Lung (tissue), 12 donors: ENCODE data around the gene CLTB. TPM values are rescaled to one million over a fixed set of nuclear protein-coding genes. Genes with fewer than 3 reads are reported as not detected.

Source experiments
- ATAC-seq: fragments of 200-7000 bp; cut with Tn5 transposase; one replicate; pipeline ENCODE4 v1.9.1; 2020; ENCODE audit warnings: moderate number of reproducible peaks; ENCODE audit not compliant: insufficient read depth, low FRiP score
- DNase-seq, 3 donors: peaks; one replicate each; pipeline ENCODE4 v3.0.0-alpha.2; 2013 to 2017
- H3K27ac ChIP-seq, 2 donors: one replicate each; pipeline ENCODE4 v1.5.1; 2013; ENCODE audit warnings: mild to moderate bottlenecking in 2 of 2, moderate library complexity in 2 of 2, control low read depth in 1 of 2, inconsistent platforms in 1 of 2, low read depth in 1 of 2, low read length in 1 of 2
- H3K27me3 ChIP-seq, 3 donors: one replicate each; pipeline ENCODE4 v1.5.1; 2013; ENCODE audit warnings: low read length in 2 of 3; ENCODE audit not compliant: control insufficient read depth in 3 of 3, insufficient read depth in 3 of 3
- H3K36me3 ChIP-seq, 4 donors: one replicate each; pipeline ENCODE4 v1.5.1; 2013; ENCODE audit warnings: low read length in 4 of 4, mild to moderate bottlenecking in 1 of 4, moderate library complexity in 1 of 4; ENCODE audit not compliant: control insufficient read depth in 4 of 4, insufficient read depth in 4 of 4
- H3K4me1 ChIP-seq, 5 donors: one replicate each; pipeline ENCODE4 v1.5.1; 2013; ENCODE audit warnings: low read length in 5 of 5, mild to moderate bottlenecking in 2 of 5, moderate library complexity in 1 of 5; ENCODE audit not compliant: control insufficient read depth in 5 of 5, insufficient read depth in 5 of 5
- H3K4me3 ChIP-seq: one replicate; pipeline ENCODE4 v1.5.1; 2013; ENCODE audit warnings: mild to moderate bottlenecking, control low read depth, moderate library complexity
- H3K9ac ChIP-seq, 2 donors: one replicate each; pipeline ENCODE4 v1.5.1; 2013; ENCODE audit warnings: low read length in 2 of 2, control low read depth in 1 of 2; ENCODE audit not compliant: insufficient read depth in 1 of 2
- H3K9me3 ChIP-seq, 4 donors: one replicate each; pipeline ENCODE4 v1.5.1; 2013; ENCODE audit warnings: low read length in 3 of 4, mild to moderate bottlenecking in 1 of 4, moderate library complexity in 1 of 4; ENCODE audit not compliant: control insufficient read depth in 4 of 4, insufficient read depth in 3 of 4
- CTCF ChIP-seq: IDR thresholded peaks from 2 replicates; pipeline ENCODE4 v1.5.1; 2012; ENCODE audit warnings: mild to moderate bottlenecking; ENCODE audit errors: control extremely low read depth, extremely low read depth
- WGBS, 2 donors: extraction: QIAGEN DNeasy Blood & Tissue Kit; methylation state at CpG; one replicate each; pipeline ENCODE4 v1.1.7; 2013; 5-methylcytosine and 5-hydroxymethylcytosine counted together
- polyA plus RNA-seq, 2 donors: library from polyadenylated mRNA; stranded (reverse); fragments of 200-250 nt; gene quantifications; one replicate each; pipeline ENCODE4 v1.2.1, GENCODE V29; 2013
- total RNA-seq, 2 donors: library from RNA; depleted of rRNA in 1 of 2; stranded (reverse); fragments of >200 nt in 1 of 2; gene quantifications; one replicate each; pipeline ENCODE4 v1.2.1, GENCODE V29; 2014 to 2021
- donor health status: control.
- donor health status: control.
- donor health status: Bipolar disorder and iron deficiency.
- donor health status: healthy.
- donor health status: DM: yes; HTN: yes; CAD: no.

Gene CLTB
- total and polyA plus RNA-seq, 4 donors, result 33.2 to 193 (median 112) TPM

GRCh38 chr5:176362233-176362490 lies 54.2 kb downstream of the CLTB start:
- no peak overlapping the region for H3K9ac ChIP-seq
- H3K9me3 ChIP-seq, result no peaks in the 10 kb centered on the region
- TF ChIP-seq CTCF, result no peak
- ATAC-seq (no peak), DNase-seq (no peak)
- peak overlapping the region; percentile 71 to 86 for H3K27ac ChIP-seq
- peaks cover 0 to 15% (median 4%) of the 10 kb centered on the region in 5 donors for H3K4me1 ChIP-seq
- H3K36me3 ChIP-seq, result peaks cover 0 to 14% (median 6%) of the 10 kb centered on the region in 4 donors
- WGBS, 2 donors, result 51 to 70% methylated on average over 8 of the region's 8 CpGs
- H3K4me3 ChIP-seq, result no peak overlapping the region
- no peaks in the 10 kb centered on the region for H3K27me3 ChIP-seq

GRCh38 chr5:176361437-176362232 lies 54.7 kb downstream of the CLTB start, which contains the start of gene KIAA1191:
Gene KIAA1191, minus strand, starts transcription at chr5:176361764. Its CDS starts 2,256 bp downstream, at chr5:176359508.
- Histone ChIP-seq H3K27me3 (no peaks in the 10 kb centered on the region), H3K9ac (peak within 1 kb of the TSS; percentile 85 to 92), H3K4me3 (peak within 1 kb of the TSS; percentile 92), H3K4me1 (peaks cover 0 to 15% (median 4%) of the 10 kb centered on the region in 5 donors), H3K36me3 (peaks cover 0 to 14% (median 6%) of the 10 kb centered on the region in 4 donors), H3K27ac (peak within 1 kb of the TSS; percentile 71 to 86), H3K9me3 (no peaks in the 10 kb centered on the region)
- TF ChIP-seq CTCF, result no peak
- DNase-seq (peak; percentile 94 to 96 (median 94)), ATAC-seq (peak; percentile 94)
- 1 to 2% methylated on average over 51 to 56 of the region's 56 CpGs for WGBS, 2 donors

GRCh38 chr5:176360894-176361436 lies 55.4 kb downstream of the CLTB start:
- 2 to 3% methylated on average over 27 of the region's 27 CpGs for WGBS, 2 donors
- ATAC-seq (peak; percentile 3), DNase-seq (peak in 1 of 3 donors; percentile 21)
- no peak for TF ChIP-seq CTCF
- peak overlapping the region; percentile 71 to 86 for H3K27ac ChIP-seq
- H3K9me3 ChIP-seq, result no peaks in the 10 kb centered on the region
- no peaks in the 10 kb centered on the region for H3K27me3 ChIP-seq
- peak overlapping the region; percentile 85 to 92 for H3K9ac ChIP-seq
- H3K4me3 ChIP-seq, result peak overlapping the region; percentile 92
- peaks cover 0 to 13% (median 7%) of the 10 kb centered on the region in 4 donors for H3K36me3 ChIP-seq
- H3K4me1 ChIP-seq, result peaks cover 0 to 11% (median 2%) of the 10 kb centered on the region in 5 donors
